Upper lobe of left lung (tissue), 6 donors: Measurements from ENCODE around the gene UNC79. TPM values are rescaled to one million over a fixed set of nuclear protein-coding genes. Genes with fewer than 3 reads are reported as not detected.

Experiments used
- ATAC-seq, 2 donors: fragments of 200-7000 bp; cut with Tn5 transposase; one replicate each; pipeline ENCODE4 v1.9.1; 2022; ENCODE audit warnings: mild to moderate bottlenecking in 2 of 2, moderate library complexity in 2 of 2; ENCODE audit not compliant: low FRiP score in 2 of 2
- DNase-seq, 2 donors: peaks; one replicate each; pipeline ENCODE4 v3.0.0-alpha.2; 2019 to 2020
- H3K27ac ChIP-seq, 4 donors: fragments of 200-600 bp; sonication (generic); one replicate each; pipeline ENCODE4 v1.5.1; 2016 to 2019
- H3K27me3 ChIP-seq, 4 donors: fragments of 200-600 bp; sonication (generic); one replicate each; pipeline ENCODE4 v1.5.1; 2017 to 2019
- H3K36me3 ChIP-seq, 4 donors: fragments of 200-600 bp; sonication (generic); one replicate each; pipeline ENCODE4 v1.5.1; 2016 to 2019
- H3K4me1 ChIP-seq, 4 donors: fragments of 200-600 bp; sonication (generic); one replicate each; pipeline ENCODE4 v1.5.1; 2018 to 2019
- H3K4me3 ChIP-seq, 4 donors: fragments of 200-600 bp; sonication (generic); one replicate each; pipeline ENCODE4 v1.5.1; 2017 to 2019; ENCODE audit warnings: mild to moderate bottlenecking in 2 of 4, moderate library complexity in 1 of 4
- H3K9me3 ChIP-seq, 4 donors: fragments of 200-600 bp; sonication (generic); one replicate each; pipeline ENCODE4 v1.5.1; 2018 to 2019
- EP300 ChIP-seq, 4 donors: sonication (generic); formaldehyde crosslinking; IDR thresholded peaks; one replicate each; pipeline ENCODE4 v1.5.1; 2017; ENCODE audit warnings: antibody characterized with exemption in 4 of 4, control low read depth in 2 of 4
- POLR2A ChIP-seq, 4 donors: fragments of 450-650 bp; IDR thresholded peaks; one replicate each; pipeline ENCODE4 v1.5.1; 2016 to 2017; ENCODE audit warnings: antibody characterized with exemption in 4 of 4, mild to moderate bottlenecking in 2 of 4
- POLR2AphosphoS5 ChIP-seq, 2 donors: sonication (generic); formaldehyde crosslinking; IDR thresholded peaks; one replicate each; pipeline ENCODE4 v1.5.1; 2017; ENCODE audit warnings: antibody characterized with exemption in 2 of 2
- WGBS, 2 donors: methylation state at CpG; one replicate each; pipeline ENCODE4 v1.1.5; 2017 to 2018; 5-methylcytosine and 5-hydroxymethylcytosine counted together
- total RNA-seq, 6 donors: library from RNA; depleted of rRNA in 4 of 6; stranded (reverse); fragments of >200 nt in 4 of 6; gene quantifications; one replicate each; pipeline versions ENCODE4 v1.1.0 to v1.2.1, GENCODE V29; 2016 to 2021
- TF ChIP-seq, protein P1 (sequence below), 6 experiments: fragments of 450-650 bp in 4 of 6; fragments of 200-600 bp in 2 of 6; sonication (generic) in 2 of 6; IDR thresholded peaks; one replicate each; pipeline ENCODE4 v1.5.1; 2016 to 2019; ENCODE audit warnings: antibody characterized with exemption in 6 of 6
- donor health status: DM: no; HTN: no; CAD: no; lungs with moderate emphysema.
- donor health status: DM: no; HTN: yes; CAD: no; lungs with severe emphysema.

UNC79 gene
- total RNA-seq, 6 donors from 2014 or later, result 0.09 to 1.0 (median 0.14) TPM

DNA sequence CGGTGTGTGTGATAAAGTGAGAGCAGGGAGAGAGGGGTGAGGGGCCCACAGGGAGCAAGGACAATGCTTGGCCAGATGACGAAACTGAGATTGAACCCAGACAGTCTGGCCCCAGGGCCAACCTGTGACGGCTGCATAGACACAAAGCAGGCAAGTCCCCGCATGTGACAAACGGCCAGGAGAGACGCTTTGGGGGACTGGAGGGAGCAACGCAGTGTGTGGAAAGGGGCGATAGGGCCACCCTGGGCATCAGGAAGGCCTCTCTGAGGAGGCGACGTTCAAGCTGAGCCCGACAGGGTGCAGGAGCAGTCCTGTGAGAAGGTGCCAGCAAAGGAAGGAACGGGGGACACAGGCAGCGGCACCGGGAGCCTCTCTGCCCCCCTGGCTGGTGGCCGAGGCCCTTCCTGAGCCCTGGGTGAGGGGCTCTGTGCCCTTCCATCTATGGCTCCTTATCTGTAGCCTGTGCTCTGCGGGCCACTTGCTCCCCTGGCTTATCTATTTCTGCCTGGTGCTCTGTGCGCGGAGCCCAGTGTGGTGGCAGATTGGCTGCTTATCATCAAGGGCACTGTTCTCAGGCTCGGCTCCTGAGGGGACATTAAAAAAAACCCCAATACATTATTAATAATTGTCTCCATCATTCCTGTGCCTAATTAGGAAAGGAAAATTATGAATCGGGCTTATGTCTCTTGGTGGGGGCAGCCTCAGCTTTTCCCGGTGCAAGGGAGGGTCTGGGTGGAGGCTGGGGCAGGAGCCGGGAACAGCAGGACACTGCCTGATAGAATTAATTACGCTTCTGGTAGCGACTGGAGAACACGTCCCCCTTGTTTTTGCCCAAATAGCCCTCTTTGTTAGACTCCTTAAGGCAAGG, 317.7 kb downstream of the UNC79 start:
- Histone ChIP-seq H3K4me3 (no peak overlapping the region), H3K36me3 (no peaks in the 10 kb centered on the region), H3K27ac (no peak overlapping the region), H3K27me3 (no peaks in the 10 kb centered on the region), H3K4me1 (no peaks in the 10 kb centered on the region), H3K9me3 (no peaks in the 10 kb centered on the region)
- no peak for TF ChIP-seq EP300 (IDR thresholded peaks at IDR 0.05)
- DNase-seq (no peak), ATAC-seq (no peak)
- whole genome bisulfite sequencing, 2 donors, result 70 to 82% methylated on average over 20 to 25 of the region's 25 CpGs

DNA sequence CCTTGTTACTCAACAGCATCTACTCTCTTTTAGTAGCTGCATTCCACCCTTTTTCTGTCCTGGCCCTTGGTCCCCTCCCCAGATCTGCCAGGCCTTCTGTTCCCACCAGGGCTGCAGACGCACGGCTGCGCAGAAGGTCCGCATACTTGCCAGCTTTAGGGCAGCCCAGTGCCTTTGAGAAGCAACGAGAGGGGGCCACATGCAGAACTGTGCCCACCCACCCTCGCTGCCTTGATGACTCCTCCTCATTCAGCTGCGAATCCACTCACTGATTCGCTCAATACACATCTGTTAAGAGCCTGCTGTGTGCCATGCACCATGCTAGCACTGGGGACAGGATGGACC, 318.3 kb downstream of the UNC79 start:
- DNase-seq, result no peak
- 90 to 95% methylated on average over 8 of the region's 8 CpGs for WGBS, 2 donors

DNA sequence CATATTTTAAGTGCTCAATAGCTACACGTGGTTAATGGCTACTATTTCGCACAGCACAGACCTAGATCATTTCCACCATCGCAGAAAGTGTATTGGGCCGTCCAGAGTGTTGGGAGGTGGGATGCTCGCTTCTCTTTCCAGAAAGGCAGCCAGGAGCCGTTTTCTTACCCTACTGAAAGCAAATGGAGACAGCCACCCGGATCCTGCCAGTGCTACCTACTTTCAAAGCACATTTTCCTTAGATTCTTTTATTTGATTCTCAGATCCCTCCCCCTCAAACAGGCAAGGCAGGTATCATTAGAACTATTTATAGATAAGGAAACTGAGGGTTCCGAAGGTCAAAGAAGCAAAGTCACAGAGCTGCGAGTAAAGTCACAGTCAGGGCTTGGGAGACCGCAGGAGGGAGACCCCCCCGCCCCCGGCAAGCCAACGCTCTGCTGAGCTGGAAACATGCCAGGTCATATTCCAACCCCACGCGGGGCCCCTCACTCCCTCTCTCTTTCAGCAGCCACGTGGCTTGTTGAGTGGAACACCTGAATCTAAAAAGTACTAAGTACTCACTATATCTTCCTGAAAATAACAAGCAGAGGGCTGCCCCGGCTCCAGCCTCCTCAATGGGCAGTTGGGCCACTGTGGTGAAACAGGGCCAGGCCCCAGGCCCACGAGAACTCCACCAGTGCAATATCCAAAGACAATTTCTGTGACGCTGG, 321.4 kb downstream of the UNC79 start:
- DNase-seq (peak in 1 of 2 donors; percentile 32), ATAC-seq (no peak)
- WGBS, 2 donors, result 60 to 62% methylated on average over 18 to 19 of the region's 19 CpGs
- Histone ChIP-seq H3K27me3 (no peaks in the 10 kb centered on the region), H3K27ac (no peak overlapping the region), H3K4me3 (no peak overlapping the region), H3K9me3 (no peaks in the 10 kb centered on the region), H3K4me1 (no peaks in the 10 kb centered on the region), H3K36me3 (no peaks in the 10 kb centered on the region)
- TF ChIP-seq EP300 (IDR thresholded peaks at IDR 0.05) (no peak), POLR2A (IDR thresholded peaks at IDR 0.05) (no peak), POLR2AphosphoS5 (IDR thresholded peaks at IDR 0.05) (no peak)
- TF ChIP-seq, protein P1, sequence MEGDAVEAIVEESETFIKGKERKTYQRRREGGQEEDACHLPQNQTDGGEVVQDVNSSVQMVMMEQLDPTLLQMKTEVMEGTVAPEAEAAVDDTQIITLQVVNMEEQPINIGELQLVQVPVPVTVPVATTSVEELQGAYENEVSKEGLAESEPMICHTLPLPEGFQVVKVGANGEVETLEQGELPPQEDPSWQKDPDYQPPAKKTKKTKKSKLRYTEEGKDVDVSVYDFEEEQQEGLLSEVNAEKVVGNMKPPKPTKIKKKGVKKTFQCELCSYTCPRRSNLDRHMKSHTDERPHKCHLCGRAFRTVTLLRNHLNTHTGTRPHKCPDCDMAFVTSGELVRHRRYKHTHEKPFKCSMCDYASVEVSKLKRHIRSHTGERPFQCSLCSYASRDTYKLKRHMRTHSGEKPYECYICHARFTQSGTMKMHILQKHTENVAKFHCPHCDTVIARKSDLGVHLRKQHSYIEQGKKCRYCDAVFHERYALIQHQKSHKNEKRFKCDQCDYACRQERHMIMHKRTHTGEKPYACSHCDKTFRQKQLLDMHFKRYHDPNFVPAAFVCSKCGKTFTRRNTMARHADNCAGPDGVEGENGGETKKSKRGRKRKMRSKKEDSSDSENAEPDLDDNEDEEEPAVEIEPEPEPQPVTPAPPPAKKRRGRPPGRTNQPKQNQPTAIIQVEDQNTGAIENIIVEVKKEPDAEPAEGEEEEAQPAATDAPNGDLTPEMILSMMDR (IDR thresholded peaks at IDR 0.05), result no peak

More for the DNA sequence above, 318.3 kb downstream of the UNC79 start:
- Histone ChIP-seq H3K27me3 (no peaks in the 10 kb centered on the region), H3K36me3 (no peaks in the 10 kb centered on the region), H3K27ac (no peak overlapping the region), H3K9me3 (no peaks in the 10 kb centered on the region), H3K4me3 (no peak overlapping the region), H3K4me1 (no peaks in the 10 kb centered on the region)
- TF ChIP-seq EP300 (IDR thresholded peaks at IDR 0.05) (no peak), POLR2AphosphoS5 (IDR thresholded peaks at IDR 0.05) (no peak), POLR2A (IDR thresholded peaks at IDR 0.05) (no peak)
- TF ChIP-seq, protein P1 (IDR thresholded peaks at IDR 0.05), result no peak
- ATAC-seq, result no peak

DNA sequence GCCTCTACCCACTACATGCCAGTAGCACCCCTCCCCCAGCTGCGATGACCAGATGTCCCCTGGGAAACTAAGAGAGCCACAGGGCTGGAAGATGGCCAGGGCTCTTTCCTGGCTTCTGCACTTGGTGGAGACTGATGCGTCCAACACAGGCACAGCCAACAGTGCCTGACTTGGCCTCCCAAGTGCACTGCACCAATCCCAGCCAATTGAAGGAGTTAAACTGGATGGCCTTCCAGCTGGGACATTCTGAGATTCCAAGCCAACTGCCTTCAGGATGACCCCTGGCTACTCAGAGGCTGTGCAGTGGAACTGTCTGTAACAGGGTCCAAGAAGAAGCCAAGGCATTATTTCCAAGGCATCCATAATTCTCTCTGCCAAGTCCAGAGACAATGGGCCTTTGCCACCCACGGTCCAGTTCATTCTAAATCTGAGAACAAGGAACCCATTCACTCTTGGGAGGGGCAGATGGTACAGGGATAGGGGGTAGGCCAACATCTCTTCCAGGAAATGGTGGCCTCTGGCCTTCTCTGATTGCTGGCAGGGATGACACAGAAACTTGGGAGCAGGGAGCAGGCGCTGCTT, 322.3 kb downstream of the UNC79 start:
- 69 to 70% methylated on average over 2 to 4 of the region's 4 CpGs for WGBS, 2 donors
- H3K27ac ChIP-seq, result no peak overlapping the region
- H3K27me3 ChIP-seq, result no peaks in the 10 kb centered on the region
- ATAC-seq (no peak), DNase-seq (no peak)
- no peaks in the 10 kb centered on the region for H3K4me1 ChIP-seq
- no peak overlapping the region for H3K4me3 ChIP-seq
- TF ChIP-seq, protein P1 (IDR thresholded peaks at IDR 0.05), result no peak
- TF ChIP-seq POLR2AphosphoS5 (IDR thresholded peaks at IDR 0.05) (no peak), POLR2A (IDR thresholded peaks at IDR 0.05) (no peak), EP300 (IDR thresholded peaks at IDR 0.05) (no peak)
- H3K9me3 ChIP-seq, result no peaks in the 10 kb centered on the region
- no peaks in the 10 kb centered on the region for H3K36me3 ChIP-seq

DNA sequence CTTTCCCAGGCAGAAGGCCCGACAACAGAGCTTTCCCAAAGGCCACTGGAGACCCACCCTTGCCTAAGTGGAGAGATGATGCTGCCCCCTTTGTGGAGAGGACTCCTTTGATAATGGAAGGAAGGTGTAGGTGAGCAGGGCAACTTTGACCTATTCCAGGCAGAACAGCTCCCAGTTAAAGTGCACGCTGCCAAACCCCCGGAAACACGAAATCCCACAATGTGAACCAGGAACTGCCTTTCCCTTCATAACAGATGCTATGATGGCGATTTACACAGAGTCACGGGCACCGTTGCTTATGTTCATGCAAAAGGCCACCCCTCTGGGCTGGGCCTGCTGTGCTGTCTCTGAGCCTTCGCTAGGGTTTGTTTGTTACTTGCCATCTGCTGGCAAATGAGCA, 322.9 kb downstream of the UNC79 start:
- Histone ChIP-seq H3K27me3 (no peaks in the 10 kb centered on the region), H3K36me3 (no peaks in the 10 kb centered on the region), H3K9me3 (no peaks in the 10 kb centered on the region), H3K27ac (no peak overlapping the region), H3K4me3 (no peak overlapping the region), H3K4me1 (no peaks in the 10 kb centered on the region)
- TF ChIP-seq POLR2A (IDR thresholded peaks at IDR 0.05) (no peak), EP300 (IDR thresholded peaks at IDR 0.05) (no peak), POLR2AphosphoS5 (IDR thresholded peaks at IDR 0.05) (no peak)
- TF ChIP-seq, protein P1 (IDR thresholded peaks at IDR 0.05), result no peak
- ATAC-seq, result no peak
- DNase-seq, result no peak
- WGBS, 2 donors, result 96 to 98% methylated on average over 8 of the region's 8 CpGs
